ENCODE results near the gene DMPK.

- no peak for TF ChIP-seq POLR2A (IDR thresholded peaks at IDR 0.05; ENCODE audit: low read depth, low read length)
- TF ChIP-seq POLR2AphosphoS5 (IDR thresholded peaks at IDR 0.05; ENCODE audit: low read depth, low read length) = no peak; the same call in 1 of the 2 replicates
- TF ChIP-seq TAF1 (IDR thresholded peaks at IDR 0.05; ENCODE audit: borderline replicate concordance, low read depth, low read length) = no peak
Observed at GRCh38 chr19:45779231-45780145, 2.8 kb downstream of the DMPK start.
